GM18507 (cell line): ENCODE data around the gene DBNDD1.
A peak's percentile ranks its signal among the peaks of the same experiment; 100 is the strongest.
"Not testable (repeated sequence)": the region's sequence is repeated elsewhere in the genome, so short reads cannot be mapped to it uniquely, and the experiment has no call there.

Source experiments
- DNase-seq: peaks from one replicate; pipeline ENCODE4 v3.0.0; 2011; ENCODE audit warnings: low read depth; ENCODE audit not compliant: insufficient read length; ENCODE audit errors: extremely low spot score
- FAIRE-seq: peaks from 2 replicates; lab custom pipeline; 2011; peaks lifted over from hg19 to GRCh38; lab: Jason Lieb, UNC

The DBNDD1 gene

DNA sequence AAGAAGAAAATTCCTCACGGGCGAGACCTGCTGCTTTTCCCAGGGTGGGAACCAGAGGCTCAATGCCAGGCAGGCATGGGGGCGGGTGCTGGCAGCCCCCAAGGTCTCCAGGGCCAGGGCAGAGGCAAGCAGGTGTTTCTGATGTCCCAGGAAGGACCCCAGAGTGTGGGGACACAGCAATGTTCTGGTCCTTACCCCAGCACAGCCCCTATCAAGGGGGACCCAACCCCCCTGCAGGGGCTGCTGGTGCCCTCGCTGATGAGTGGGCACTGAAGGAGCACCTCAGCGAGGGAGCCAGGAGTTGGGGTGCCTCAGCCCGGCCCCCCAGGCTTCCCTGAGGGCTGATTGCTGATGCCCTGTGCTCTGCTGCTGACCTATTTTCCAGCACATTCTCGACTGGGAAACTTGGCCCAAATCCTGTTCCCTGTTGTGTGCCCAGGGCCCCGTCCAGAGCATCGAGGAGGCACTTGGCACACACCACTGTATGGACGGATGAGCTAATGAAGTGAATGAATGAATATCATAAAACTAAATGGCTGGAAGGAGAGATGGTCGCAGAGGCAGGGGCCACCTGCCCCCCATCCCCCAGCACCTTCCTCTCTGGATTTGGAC lies 2.8 kb downstream of the DBNDD1 start:
- FAIRE-seq = no peak
- DNase-seq = no peak

- DNase-seq (no peak), FAIRE-seq (no peak)
Measured at GRCh38 chr16:90015586-90016338, 3.5 kb downstream of the DBNDD1 start.

- no peak for FAIRE-seq
Measured at GRCh38 chr16:90012991-90013745, 6.1 kb downstream of the DBNDD1 start.

DNA sequence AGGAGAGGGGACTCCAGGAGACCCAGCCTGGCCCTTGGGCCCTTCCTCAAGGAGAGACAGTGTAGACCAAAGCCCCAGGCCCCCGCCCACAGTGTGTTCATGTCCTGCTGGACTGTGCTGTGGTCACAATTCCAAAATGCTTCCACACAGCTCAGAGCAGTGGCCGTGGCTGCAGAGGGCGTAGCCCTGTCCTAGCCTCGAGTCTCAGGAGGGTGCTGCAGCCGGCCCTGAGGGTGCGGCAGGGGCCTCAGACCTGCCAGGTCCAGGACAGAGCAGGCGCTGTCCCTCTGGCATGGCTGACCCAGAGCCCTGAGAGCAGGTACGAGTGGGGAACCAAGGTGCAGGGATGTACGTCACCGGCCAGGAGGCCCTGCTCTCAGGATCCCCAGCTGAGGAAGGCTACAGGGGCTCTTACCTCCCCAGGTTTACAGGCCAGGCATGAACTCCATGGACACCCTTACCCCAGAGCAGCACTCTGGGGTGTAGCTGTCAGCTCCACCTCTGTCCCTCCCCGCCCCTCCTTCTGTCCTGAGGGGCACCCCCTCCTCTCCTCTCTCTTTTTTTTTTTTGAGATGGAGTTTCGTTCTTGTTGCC lies 7.3 kb downstream of the DBNDD1 start:
- FAIRE-seq (no peak), DNase-seq (no peak)

More at GRCh38 chr16:90012991-90013745, 6.1 kb downstream of the DBNDD1 start:
- DNase-seq = no peak

DNA sequence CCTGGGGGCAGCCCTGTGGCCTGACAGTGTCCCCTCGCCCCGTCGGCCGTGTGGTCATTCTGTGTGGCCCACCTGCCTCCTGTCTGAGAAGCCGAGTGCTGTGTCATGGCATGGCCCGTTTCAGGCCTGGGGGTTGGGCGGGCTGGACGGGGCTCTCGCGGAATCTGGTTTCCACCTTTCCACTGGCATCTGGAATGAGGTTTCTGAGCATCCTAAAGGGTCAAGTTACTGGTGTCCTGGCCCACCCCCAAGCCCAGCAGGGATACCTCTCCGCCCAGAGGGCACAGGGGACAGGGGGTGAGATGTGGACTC lies 7.8 kb downstream of the DBNDD1 start:
- DNase-seq (no peak), FAIRE-seq (no peak)

DNA sequence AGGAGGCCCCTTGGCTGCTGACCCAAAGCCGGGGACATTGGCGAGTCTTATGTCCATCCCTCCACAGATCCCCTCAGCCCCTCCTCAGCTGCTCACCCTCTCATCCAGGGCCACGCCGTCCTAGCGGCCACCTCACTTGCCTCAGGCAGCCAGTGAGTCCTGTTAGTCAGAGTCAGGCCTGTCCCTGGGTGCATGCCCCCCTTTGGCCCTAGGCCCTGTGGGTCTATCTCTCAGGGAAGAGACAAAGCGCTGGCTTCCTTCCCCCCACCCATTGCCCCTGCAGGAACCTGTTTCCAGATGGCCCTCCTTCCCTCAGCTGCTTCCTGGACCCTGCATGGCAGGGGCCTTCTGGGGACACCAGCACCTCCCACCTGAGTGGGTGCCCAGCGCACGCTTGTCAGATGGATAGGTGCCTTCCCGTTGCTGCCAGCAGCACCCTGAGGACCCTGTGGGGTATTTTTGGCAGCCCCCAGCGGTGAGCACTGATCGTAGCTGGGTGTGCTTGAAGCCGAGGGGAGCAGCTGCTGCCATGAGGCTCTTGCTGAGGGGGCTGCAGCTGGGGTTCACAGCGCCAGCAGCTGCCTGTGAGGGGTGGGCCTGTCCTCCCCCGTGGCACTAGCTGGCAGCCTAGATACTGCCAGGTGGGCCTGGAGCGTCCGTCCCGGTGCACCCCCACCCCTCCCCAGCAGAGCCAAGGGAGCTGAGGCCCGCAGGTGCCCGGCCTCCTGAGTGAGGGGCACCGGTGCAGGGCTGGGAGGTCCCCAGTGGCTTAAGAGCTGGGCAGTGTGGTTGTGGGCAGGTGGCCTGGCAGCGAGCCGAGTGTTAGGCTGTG lies 8.4 kb downstream of the DBNDD1 start:
- DNase-seq (no peak), FAIRE-seq (no peak)

GRCh38 chr16:90009172-90009899 lies 9.9 kb downstream of the DBNDD1 start:
- no peak for FAIRE-seq
- DNase-seq = no peak

DNA sequence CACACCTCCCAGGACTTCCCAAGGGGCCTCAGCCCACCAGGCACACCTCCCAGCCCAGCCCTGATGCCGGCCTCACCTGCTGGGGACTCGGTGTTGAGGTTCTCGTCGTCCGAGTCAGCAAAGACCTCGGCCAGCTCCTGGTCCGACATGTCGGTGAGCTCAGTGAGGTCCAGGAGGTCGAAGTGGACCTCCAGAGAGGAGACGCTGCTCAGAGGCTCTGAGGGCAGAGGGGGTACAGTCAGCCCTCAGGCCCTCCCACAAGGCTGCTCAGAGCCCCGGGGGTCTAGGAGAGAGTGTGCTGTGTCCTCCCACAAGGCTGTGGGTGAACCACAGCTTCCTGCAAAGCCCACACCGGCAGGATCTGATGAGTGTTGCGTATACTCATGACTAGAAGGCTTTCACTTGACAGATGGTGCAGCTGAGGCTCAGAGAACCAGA lies 10.5 kb downstream of the DBNDD1 start:
- FAIRE-seq (peak; percentile 92), DNase-seq (peak; percentile 40)

DNA sequence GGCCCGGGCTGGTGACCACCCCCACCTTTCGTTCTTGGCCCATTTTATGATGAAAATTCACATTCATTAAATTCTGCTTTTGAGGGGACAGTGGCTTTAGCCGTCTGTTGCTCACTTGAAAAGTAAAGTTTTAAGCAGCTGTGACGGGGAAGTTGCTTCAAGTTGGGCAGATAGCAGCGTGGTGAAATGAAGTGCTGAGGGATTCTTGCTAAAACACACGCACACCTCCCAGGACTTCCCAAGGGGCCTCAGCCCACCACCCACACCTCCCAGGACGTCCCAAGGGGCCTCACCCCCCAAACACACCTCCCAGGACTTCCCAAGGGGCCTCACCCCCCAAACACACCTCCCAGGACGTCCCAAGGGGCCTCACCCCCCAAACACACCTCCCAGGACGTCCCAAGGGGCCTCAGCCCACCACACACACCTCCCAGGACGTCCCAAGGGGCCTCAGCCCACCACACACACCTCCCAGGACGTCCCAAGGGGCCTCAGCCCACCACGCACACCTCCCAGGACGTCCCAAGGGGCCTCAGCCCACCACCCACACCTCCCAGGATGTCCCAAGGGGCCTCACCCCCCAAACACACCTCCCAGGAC lies 11.5 kb downstream of the DBNDD1 start:
- not testable (repeated sequence) for DNase-seq
- FAIRE-seq = peak; percentile 76

- DNase-seq = no peak
- no peak for FAIRE-seq
Measured at GRCh38 chr16:90007015-90007414, 12.2 kb downstream of the DBNDD1 start.

DNA sequence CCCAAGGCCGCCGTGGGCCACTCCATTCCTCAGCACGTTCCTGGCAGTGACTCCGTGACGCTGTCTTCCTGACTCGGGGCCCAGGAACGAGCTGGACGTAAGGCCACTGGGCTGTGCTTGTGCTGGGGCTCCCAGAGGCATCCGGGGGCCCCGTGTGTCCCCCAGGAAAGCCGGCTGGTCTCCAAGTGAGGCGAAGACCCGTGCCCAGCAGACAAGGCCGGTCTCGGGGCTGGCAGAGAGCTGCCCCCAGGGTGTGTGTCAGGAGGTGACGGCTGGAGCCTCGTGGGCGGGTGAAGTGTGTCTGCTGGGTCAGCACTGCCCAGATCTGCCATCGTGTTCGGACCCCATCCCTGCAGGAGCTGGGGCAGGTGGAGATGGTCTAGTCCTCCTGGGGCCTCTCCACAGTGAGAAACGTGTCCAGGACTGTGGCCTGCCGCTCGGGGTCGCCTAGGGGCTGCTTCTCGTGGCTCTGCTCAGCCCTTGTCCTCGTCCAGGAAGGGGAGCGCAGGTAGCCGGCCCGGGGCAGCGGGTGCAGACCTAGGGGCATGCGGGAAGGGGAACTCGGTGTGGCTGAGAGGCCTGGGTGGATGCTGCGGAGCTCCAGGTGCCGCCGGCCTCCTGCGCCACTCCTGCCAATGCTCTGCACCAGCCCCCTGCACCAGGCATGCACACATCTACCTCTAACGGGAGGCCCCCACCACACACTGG lies 13.1 kb downstream of the DBNDD1 start:
- no peak for FAIRE-seq
- DNase-seq = no peak

GRCh38 chr16:90004577-90004976 lies 14.7 kb downstream of the DBNDD1 start:
- DNase-seq = no peak
- FAIRE-seq = no peak

DNA sequence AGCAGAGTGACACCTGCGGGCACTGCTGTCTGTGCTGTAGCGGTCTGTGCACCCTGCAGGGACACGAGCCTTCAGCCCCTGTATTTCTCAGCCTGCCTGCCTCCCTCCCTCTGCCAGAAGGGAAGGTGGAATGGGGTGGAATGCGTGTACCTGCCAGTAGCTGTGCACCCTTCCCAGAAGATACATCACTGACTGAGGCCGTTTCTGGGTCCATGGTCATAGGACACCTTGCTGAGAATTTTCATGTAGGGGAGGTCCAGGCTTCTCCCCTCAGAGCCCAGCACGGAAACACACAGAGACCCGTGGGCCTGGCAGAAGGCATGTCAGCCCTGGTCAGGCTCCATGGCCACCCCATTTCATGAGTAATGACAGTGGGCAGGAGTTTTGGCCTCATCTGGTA lies 16.5 kb downstream of the DBNDD1 start:
- no peak for DNase-seq
- no peak for FAIRE-seq

DNA sequence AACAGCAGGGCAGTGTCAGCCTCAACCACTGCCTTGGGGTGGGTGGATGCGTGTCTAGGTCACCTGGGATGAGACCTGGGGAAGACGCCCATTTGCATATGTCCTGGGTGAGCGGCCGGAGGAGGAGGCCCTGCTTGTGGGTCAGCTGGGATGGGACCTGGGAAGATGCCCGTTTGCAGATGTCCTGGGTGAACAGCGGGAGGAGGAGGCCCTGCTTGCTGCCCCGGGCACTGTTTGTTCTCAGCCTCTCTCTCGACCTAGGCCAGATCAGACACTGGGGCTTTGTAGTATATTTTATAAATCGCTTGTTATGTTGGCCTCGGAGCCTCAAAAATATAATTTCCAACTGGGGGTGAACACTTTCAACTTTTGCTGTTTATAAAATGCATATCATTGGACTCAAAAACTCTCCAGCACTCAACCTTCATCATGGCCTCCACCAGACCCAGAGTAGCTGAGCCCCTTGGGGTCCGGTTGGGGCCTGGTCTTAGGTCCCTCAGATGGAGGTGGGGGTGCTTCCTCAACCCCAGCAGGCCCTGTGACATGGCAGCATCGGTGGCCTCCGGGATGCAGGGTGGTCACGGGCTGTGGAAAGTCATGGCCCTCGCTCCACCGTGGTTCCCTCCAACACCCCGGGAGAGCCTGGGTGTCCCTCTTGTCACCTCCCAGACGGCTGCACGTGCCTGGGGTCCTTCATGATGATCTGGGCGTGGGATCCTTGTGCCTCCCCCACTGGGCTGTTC lies 17.3 kb downstream of the DBNDD1 start:
- FAIRE-seq (no peak), DNase-seq (no peak)

- FAIRE-seq = no peak
- DNase-seq = no peak
Measured at GRCh38 chr16:90000733-90001427, 18.4 kb downstream of the DBNDD1 start.

DNA sequence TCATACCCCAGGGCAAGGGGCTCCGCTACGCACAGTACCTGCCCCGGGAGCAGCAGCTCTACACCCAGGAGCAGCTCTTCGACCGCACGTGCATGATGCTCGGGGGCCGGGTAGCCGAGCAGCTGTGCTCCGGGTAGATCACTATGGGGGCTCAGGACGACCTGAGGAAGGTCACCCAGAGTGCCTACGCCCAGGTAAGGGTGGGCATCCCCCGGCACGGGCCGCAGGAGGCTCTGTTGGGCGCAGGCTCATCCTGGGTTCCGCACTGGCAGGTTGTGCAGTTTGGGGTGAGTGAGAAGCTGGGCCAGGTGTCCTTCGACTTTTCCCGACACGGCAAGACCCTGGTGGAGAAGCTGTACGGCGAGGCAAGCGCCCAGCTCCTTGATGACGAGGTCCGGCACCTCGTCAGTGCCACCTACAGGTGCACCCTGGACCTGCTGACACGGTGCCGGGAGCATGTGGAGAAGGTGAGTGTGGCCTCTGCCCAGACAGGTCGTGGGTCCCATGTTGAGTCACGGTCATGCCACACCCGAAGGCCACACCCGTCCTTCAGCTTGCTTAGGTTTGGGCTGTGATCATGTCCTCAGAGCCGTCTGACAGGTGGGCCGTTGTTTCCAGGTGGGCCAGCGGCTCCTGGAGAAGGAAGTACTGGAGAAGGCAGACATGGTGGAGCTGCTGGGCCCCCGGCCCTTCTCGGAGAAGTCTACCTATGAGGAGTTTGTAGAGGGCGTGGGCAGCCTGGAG lies 19.3 kb downstream of the DBNDD1 start:
- DNase-seq (no peak), FAIRE-seq (no peak)
